ENCODE measurements around the gene AGBL4.

DNA sequence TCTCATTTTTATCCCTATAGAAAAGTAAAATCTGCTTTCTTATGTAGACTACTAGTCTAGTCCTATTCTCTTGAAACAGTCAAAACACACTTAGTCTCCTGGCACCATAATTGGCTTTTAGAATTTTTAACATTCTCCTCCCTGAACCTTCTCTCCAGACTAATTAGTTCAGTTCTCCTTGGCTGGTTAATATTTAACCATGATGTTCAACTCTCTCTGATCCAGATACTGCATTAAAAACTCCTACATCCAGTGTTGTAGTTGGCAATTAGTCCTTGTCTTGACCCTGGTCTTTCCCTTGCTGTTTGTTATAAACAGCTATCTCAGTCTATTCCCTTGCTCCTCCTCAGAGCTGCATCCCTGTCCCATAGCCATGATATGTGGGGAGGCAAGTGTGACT is 824.2 kb downstream of the AGBL4 start:
- TF ChIP-seq, protein P1, sequence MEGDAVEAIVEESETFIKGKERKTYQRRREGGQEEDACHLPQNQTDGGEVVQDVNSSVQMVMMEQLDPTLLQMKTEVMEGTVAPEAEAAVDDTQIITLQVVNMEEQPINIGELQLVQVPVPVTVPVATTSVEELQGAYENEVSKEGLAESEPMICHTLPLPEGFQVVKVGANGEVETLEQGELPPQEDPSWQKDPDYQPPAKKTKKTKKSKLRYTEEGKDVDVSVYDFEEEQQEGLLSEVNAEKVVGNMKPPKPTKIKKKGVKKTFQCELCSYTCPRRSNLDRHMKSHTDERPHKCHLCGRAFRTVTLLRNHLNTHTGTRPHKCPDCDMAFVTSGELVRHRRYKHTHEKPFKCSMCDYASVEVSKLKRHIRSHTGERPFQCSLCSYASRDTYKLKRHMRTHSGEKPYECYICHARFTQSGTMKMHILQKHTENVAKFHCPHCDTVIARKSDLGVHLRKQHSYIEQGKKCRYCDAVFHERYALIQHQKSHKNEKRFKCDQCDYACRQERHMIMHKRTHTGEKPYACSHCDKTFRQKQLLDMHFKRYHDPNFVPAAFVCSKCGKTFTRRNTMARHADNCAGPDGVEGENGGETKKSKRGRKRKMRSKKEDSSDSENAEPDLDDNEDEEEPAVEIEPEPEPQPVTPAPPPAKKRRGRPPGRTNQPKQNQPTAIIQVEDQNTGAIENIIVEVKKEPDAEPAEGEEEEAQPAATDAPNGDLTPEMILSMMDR (IDR thresholded peaks at IDR 0.05) = no peak
- TF ChIP-seq ZFX (IDR thresholded peaks at IDR 0.05; ENCODE audit: borderline replicate concordance) = no peak

All from 22Rv1 (cell line).